ENCODE measurements around the gene MPDZ.

Gene MPDZ

GRCh38 chr9:13070612-13071595, 208.6 kb downstream of the MPDZ start:
- DNase-seq = no peak

- no peak for DNase-seq
Observed at GRCh38 chr9:13069498-13069897, 210.0 kb downstream of the MPDZ start.

GRCh38 chr9:13064676-13065075, 214.8 kb downstream of the MPDZ start:
- no peak for DNase-seq

- no peak for DNase-seq
Observed at GRCh38 chr9:13063880-13064459, 215.5 kb downstream of the MPDZ start.

- no peak for DNase-seq
Observed at GRCh38 chr9:13061390-13061789, 218.1 kb downstream of the MPDZ start.

All from NCI-H345 (cell line).